Left ventricle myocardium inferior (tissue), 1 donor: Measurements from ENCODE around the gene KDM4C. TPM values are rescaled to one million over a fixed set of nuclear protein-coding genes. Genes with fewer than 3 reads are reported as not detected.
"Not testable (repeated sequence)": the region's sequence is repeated elsewhere in the genome, so short reads cannot be mapped to it uniquely, and the experiment has no call there.

Experiments
- DNase-seq: peaks from one replicate; pipeline ENCODE4 v3.0.0-alpha.2; 2020
- H3K27ac ChIP-seq: fragments of 200-600 bp; replicated peaks from 2 replicates; pipeline ENCODE4 v1.8.0; 2021
- H3K27me3 ChIP-seq: fragments of 200-600 bp; 2 replicates; pipeline ENCODE4 v1.8.0; 2021; ENCODE audit warnings: low read depth
- H3K36me3 ChIP-seq: fragments of 200-600 bp; 2 replicates; pipeline ENCODE4 v1.8.0; 2021
- H3K4me1 ChIP-seq: fragments of 200-600 bp; 2 replicates; pipeline ENCODE4 v1.8.0; 2021
- H3K4me3 ChIP-seq: fragments of 200-600 bp; 2 replicates; pipeline ENCODE4 v1.8.0; 2021; ENCODE audit warnings: mild to moderate bottlenecking, moderate library complexity
- H3K9me3 ChIP-seq: fragments of 200-600 bp; replicated peaks from 2 replicates; pipeline ENCODE4 v1.8.0; 2021
- intact Hi-C: fragments of 100-400 bp; cut with micrococcal nuclease; formaldehyde crosslinking; loops from one replicate; pipeline ENCODE4 v1.11.0; 2022
- total RNA-seq: library from RNA; stranded (reverse); fragmentation: NEBNext Ultra II Directional; extraction: Animal tissue kit (Norgen Biotek cat#: 25700); gene quantifications from one replicate; pipeline ENCODE4 v1.2.1, GENCODE V29; 2021
- TF ChIP-seq, protein P1 (sequence below): fragments of 200-600 bp; IDR thresholded peaks from 2 replicates; pipeline ENCODE4 v1.8.0; 2021; ENCODE audit warnings: antibody characterized with exemption, mild to moderate bottlenecking, borderline replicate concordance
- donor health status: DM: no; HTN: yes; CAD: no; lungs with severe emphysema.

The KDM4C gene
- total RNA-seq, 1 donor from 2014 or later: 14.1 TPM

DNA sequence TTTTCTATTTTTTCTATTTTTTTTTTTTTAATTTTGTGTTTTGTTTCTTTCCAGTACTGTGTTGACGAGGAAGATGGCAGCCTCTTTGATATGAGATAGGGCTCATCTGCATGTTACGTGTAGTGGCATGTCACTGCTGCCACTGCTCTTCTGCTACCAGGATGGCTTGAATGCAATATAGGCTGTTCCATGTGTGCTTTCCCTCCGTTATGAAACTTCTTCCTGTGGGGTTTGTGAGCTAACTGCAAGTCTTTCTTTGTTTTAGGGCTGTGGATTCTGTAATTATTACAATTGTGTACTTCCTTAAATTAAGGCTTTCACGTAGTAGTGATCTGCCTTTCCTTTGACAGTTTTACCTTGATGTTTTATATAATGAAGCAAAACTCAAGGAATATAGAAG lies 184.6 kb downstream of the KDM4C start:
- Histone ChIP-seq H3K4me3 (no peak overlapping the region), H3K27me3 (no peaks in the 10 kb centered on the region), H3K9me3 (no peaks in the 10 kb centered on the region), H3K36me3 (no peaks in the 10 kb centered on the region), H3K4me1 (peaks cover 27% of the 10 kb centered on the region), H3K27ac (no peak overlapping the region)
- TF ChIP-seq, protein P1, sequence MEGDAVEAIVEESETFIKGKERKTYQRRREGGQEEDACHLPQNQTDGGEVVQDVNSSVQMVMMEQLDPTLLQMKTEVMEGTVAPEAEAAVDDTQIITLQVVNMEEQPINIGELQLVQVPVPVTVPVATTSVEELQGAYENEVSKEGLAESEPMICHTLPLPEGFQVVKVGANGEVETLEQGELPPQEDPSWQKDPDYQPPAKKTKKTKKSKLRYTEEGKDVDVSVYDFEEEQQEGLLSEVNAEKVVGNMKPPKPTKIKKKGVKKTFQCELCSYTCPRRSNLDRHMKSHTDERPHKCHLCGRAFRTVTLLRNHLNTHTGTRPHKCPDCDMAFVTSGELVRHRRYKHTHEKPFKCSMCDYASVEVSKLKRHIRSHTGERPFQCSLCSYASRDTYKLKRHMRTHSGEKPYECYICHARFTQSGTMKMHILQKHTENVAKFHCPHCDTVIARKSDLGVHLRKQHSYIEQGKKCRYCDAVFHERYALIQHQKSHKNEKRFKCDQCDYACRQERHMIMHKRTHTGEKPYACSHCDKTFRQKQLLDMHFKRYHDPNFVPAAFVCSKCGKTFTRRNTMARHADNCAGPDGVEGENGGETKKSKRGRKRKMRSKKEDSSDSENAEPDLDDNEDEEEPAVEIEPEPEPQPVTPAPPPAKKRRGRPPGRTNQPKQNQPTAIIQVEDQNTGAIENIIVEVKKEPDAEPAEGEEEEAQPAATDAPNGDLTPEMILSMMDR: no peak
- no peak for DNase-seq
- intact Hi-C loops: no loop called here

DNA sequence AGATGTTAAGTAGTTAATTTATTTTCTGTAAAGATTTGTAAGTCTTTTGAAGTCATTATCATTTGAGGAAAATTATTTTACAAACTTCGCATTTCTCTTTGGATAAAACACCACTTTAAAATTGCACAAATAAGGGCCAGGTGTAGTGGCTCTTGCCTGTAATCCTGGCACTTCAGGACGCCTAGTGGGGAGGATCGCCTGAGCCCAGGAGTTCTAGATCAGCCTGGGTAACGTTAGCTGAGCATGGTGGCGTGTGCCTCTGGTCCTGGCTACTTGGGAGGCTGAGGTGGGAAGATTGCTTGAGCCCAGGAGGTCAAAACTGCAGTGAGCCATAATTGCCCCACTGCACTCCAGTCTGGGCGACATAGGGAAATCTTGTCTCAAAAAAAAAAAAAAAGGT lies 185.5 kb downstream of the KDM4C start:
- intact Hi-C loops: no loop called here

GRCh38 chr9:6944093-6944551 lies 186.3 kb downstream of the KDM4C start:
- H3K27me3 ChIP-seq: no peaks in the 10 kb centered on the region
- H3K4me3 ChIP-seq: no peak overlapping the region
- H3K4me1 ChIP-seq: peaks cover 17% of the 10 kb centered on the region
- DNase-seq: no peak
- H3K36me3 ChIP-seq: no peaks in the 10 kb centered on the region
- intact Hi-C loops: no loop called here
- H3K9me3 ChIP-seq: no peaks in the 10 kb centered on the region
- TF ChIP-seq, protein P1: no peak
- no peak overlapping the region for H3K27ac ChIP-seq

More for the DNA sequence above, 185.5 kb downstream of the KDM4C start:
- TF ChIP-seq, protein P1: no peak
- Histone ChIP-seq H3K4me3 (no peak overlapping the region), H3K9me3 (no peaks in the 10 kb centered on the region), H3K4me1 (peaks cover 23% of the 10 kb centered on the region), H3K27ac (no peak overlapping the region), H3K27me3 (no peaks in the 10 kb centered on the region), H3K36me3 (no peaks in the 10 kb centered on the region)
- DNase-seq: no peak

GRCh38 chr9:6944896-6945295 lies 187.1 kb downstream of the KDM4C start:
- H3K4me3 ChIP-seq: no peak overlapping the region
- no peaks in the 10 kb centered on the region for H3K9me3 ChIP-seq
- H3K27me3 ChIP-seq: no peaks in the 10 kb centered on the region
- TF ChIP-seq, protein P1: no peak
- no peak for DNase-seq
- H3K36me3 ChIP-seq: no peaks in the 10 kb centered on the region
- H3K27ac ChIP-seq: no peak overlapping the region
- intact Hi-C loops: no loop called here
- peaks cover 17% of the 10 kb centered on the region for H3K4me1 ChIP-seq

DNA sequence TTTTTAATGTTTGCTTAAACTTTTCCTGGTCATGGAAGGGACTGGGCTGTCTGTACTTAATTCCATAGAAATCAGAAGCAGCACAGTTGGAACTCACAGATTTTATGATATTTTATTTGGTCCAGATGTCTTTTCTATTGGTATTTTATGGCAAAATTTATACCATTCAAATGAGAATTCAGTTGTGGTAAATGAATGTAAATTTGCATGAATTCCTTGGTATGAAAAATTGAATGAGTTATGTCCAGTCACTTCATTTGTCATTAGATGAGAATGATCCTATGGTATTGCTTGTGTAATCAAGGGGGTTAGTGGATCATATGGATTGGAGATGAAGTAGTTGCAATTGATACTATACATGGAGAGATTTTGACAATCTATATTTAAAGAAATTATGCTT lies 188.0 kb downstream of the KDM4C start:
- no peaks in the 10 kb centered on the region for H3K9me3 ChIP-seq
- H3K4me3 ChIP-seq: no peak overlapping the region
- peaks cover 17% of the 10 kb centered on the region for H3K4me1 ChIP-seq
- no peaks in the 10 kb centered on the region for H3K36me3 ChIP-seq
- TF ChIP-seq, protein P1: no peak
- intact Hi-C loops: no loop called here
- DNase-seq: no peak
- no peak overlapping the region for H3K27ac ChIP-seq
- no peaks in the 10 kb centered on the region for H3K27me3 ChIP-seq

- Histone ChIP-seq H3K4me1 (peaks cover 17% of the 10 kb centered on the region), H3K27ac (no peak overlapping the region), H3K36me3 (no peaks in the 10 kb centered on the region), H3K9me3 (no peaks in the 10 kb centered on the region), H3K4me3 (no peak overlapping the region), H3K27me3 (no peaks in the 10 kb centered on the region)
- intact Hi-C loops: no loop called here
- no peak for DNase-seq
- TF ChIP-seq, protein P1: no peak
These were observed 188.9 kb downstream of the KDM4C start for GRCh38 chr9:6946583-6947166.

GRCh38 chr9:6948921-6949320 lies 191.1 kb downstream of the KDM4C start:
- H3K4me3 ChIP-seq, H3K27ac ChIP-seq, DNase-seq, H3K9me3 ChIP-seq, H3K27me3 ChIP-seq, H3K36me3 ChIP-seq, intact Hi-C loops: not testable (repeated sequence)
- H3K4me1 ChIP-seq: peaks cover 11% of the 10 kb centered on the region
